PFSK-1 (cell line): ENCODE data around the gene PMPCA.

Experiments used
- FOXP2 ChIP-seq: optimal IDR thresholded peaks from 2 replicates; pipeline ENCODE3; 2011; ENCODE audit warnings: borderline replicate concordance, control low read depth, inconsistent platforms; ENCODE audit not compliant: insufficient read depth; ENCODE audit errors: extremely low read length, extremely low read depth
- POLR2AphosphoS5 ChIP-seq: IDR thresholded peaks from 2 replicates; pipeline ENCODE4 v1.6.1; 2012; ENCODE audit warnings: low read depth, mild to moderate bottlenecking, control low read depth, low read length, moderate library complexity
- REST ChIP-seq, 2 experiments: IDR thresholded peaks; 2 replicates each; pipeline versions ENCODE4 v1.6.1 to v1.8.0; 2011 to 2012; ENCODE audit warnings: low read depth in 2 of 2, low read length in 2 of 2, control low read depth in 1 of 2, inconsistent platforms in 1 of 2, mild to moderate bottlenecking in 1 of 2, moderate library complexity in 1 of 2; ENCODE audit not compliant: insufficient read depth in 1 of 2
- SIN3A ChIP-seq: IDR thresholded peaks from 2 replicates; pipeline ENCODE4 v1.6.1; 2012; ENCODE audit warnings: mild to moderate bottlenecking, low read length, moderate library complexity, borderline replicate concordance; ENCODE audit not compliant: insufficient read depth
- TAF1 ChIP-seq: IDR thresholded peaks from 2 replicates; pipeline ENCODE4 v1.6.1; 2012; ENCODE audit warnings: low read length, control low read depth, borderline replicate concordance; ENCODE audit not compliant: insufficient read depth

The PMPCA gene

DNA sequence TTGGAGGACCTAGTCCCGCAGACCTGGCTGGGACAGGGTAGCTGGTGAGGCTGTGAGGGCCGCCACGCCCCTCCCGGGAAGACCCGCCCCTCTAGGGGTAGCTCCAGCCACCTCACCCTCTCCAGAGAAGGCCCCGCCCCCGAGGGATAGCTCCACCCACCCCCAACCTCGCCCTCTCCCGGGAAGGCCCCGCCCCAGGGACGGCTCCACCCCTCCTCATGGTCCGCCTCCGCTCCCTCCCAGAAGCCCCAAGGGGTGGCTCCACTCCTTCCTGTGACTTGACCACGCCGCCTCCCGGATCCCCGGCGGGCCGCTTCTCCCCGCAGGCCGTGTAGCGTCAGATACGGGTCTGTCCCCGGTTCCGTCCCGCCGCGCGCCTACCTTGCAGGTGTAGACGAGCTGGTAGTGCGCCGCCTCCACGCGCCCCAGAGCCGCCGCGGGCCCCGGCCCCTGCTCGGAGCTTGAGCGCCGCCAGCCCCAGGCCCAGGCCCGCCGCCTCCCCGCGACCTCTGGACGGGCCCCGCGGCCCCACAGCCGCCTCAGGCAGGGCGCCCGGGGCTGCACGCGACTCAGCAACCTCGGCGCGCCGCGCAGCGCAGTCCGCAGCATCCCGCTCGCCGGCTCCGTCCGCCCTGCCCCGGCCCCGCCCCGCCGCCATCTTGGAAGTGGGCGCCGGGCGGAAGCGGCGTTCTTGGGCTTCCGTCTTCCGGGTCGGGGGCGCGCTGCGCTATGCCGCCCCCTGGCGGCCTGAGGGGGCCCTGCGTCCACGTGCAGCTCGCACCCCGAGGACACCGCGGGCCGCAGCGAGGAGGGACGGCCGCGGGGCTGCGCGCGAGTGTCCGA is 47.1 kb upstream of the PMPCA start, which contains the start of gene DNLZ:
Gene DNLZ, minus strand, starts transcription at position 639 of the 843 bp plus-strand sequence. Its CDS starts 30 bp downstream, at position 609.
- TF ChIP-seq TAF1 (0 out of 2 replicates have a peak, but pooled peaks have one; percentile 38), SIN3A (peak; percentile 68; the same call in 1 of the 2 replicates), FOXP2 (no peak), REST (IDR thresholded peaks at IDR 0.05; ENCODE audit: insufficient read depth in 1 of 2, low read depth in 2 of 2, low read length in 2 of 2) (0 out of 4 replicates have a peak, but pooled peaks of 1 of the 2 experiments have one; percentile 11), POLR2AphosphoS5 (peak; percentile 68)

- TF ChIP-seq FOXP2 (no peak), POLR2AphosphoS5 (no peak), SIN3A (no peak), REST (IDR thresholded peaks at IDR 0.05; ENCODE audit: insufficient read depth in 1 of 2, low read depth in 2 of 2, low read length in 2 of 2) (no peak), TAF1 (no peak)
These were observed 46.3 kb upstream of the PMPCA start for GRCh38 chr9:136363949-136364748.

DNA sequence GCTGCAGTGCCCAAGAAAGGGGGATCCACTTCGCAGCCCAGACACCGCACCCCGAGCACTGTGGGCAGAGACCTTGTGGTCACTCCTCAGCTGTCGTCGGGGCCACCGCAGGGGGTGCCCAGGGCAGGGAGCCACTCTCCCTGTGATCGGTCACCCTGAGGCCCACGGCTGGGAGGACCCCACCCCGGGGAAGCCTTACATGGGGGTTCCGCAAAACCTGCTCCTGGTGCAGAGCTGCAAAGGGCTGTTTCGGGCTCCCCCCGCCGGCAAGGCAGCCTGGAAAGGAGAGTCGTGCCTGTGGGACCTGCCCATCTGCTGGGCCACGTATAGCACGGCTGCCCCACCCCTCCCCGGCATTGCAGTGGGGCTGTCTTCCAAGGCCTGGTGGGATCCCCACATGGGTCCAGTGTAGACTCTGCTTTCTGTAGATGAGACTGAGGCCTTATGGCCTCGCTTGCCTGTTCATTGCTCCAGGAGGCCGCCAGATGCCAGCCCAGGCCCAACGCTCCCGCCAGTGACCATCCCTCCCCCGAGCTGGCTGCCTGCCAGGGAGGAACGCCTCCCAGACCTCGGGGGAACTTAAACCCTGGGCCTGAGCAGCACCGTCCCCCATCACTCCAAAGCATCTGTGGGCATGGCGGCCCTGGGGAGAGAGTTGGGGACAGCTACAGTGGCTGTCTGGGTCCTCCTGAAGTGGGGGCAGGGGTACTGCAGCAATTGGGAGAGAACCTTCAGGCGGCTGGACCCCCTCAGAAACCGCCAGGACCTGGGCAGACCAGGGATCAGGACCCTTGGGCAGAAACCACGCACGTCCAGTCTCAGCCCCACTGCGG is 45.3 kb upstream of the PMPCA start:
- TF ChIP-seq REST (IDR thresholded peaks at IDR 0.05; ENCODE audit: insufficient read depth in 1 of 2, low read depth in 2 of 2, low read length in 2 of 2) (no peak), SIN3A (no peak), FOXP2 (no peak), TAF1 (no peak), POLR2AphosphoS5 (no peak)

DNA sequence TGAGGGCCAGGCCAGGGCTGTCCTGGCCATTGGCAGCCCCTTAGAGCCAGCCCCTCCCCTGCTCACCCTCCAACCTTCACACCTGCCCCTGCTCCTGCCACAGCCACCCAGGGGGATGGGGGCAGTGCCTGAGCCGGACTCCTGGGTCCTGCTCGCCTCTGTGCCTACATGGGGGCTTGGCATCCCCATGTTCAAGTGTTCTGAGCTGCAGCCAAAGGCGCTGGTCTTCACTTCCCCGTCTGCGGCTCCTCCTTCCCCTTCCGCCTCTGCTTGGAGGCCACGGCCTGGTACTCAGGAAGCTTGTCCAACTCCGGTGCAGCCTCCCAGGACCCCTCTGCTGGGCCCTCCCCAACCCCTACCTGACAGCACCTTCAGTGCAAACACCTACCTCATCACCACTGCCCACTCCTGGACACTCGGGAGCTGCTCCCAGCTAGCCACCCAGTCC is 44.7 kb upstream of the PMPCA start:
- TF ChIP-seq REST (IDR thresholded peaks at IDR 0.05; ENCODE audit: insufficient read depth in 1 of 2, low read depth in 2 of 2, low read length in 2 of 2) (no peak), FOXP2 (no peak), SIN3A (no peak), POLR2AphosphoS5 (no peak), TAF1 (no peak)
